Stomach (tissue), 4 donors: ENCODE results near the gene EBLN1.

Experiments
- CTCF ChIP-seq, 7 experiments: fragments of 450-650 bp in 4 of 7; fragments of 200-600 bp in 3 of 7; sonication (generic) in 3 of 7; IDR thresholded peaks; one replicate each; pipeline ENCODE4 v1.5.1; 2016 to 2019; ENCODE audit warnings: antibody characterized with exemption in 7 of 7, control low read depth in 2 of 7, mild to moderate bottlenecking in 1 of 7
- POLR2A ChIP-seq, 4 donors: fragments of 450-650 bp; IDR thresholded peaks; one replicate each; pipeline ENCODE4 v1.6.1; 2016; ENCODE audit warnings: antibody characterized with exemption in 4 of 4, control low read depth in 2 of 4, mild to moderate bottlenecking in 1 of 4, moderate library complexity in 1 of 4
- POLR2AphosphoS5 ChIP-seq, 3 donors: sonication (generic); formaldehyde crosslinking; IDR thresholded peaks; one replicate each; pipeline ENCODE4 v1.6.1; 2016; ENCODE audit warnings: antibody characterized with exemption in 3 of 3

- TF ChIP-seq CTCF (IDR thresholded peaks at IDR 0.05) (no peak), POLR2AphosphoS5 (IDR thresholded peaks at IDR 0.05) (no peak), POLR2A (IDR thresholded peaks at IDR 0.05) (no peak)
These were observed 46.7 kb downstream of the EBLN1 start for GRCh38 chr10:22171131-22171530.
